HG02884 (cell line): ENCODE measurements around the gene ARHGEF37.
"Not testable (repeated sequence)": the region's sequence is repeated elsewhere in the genome, so short reads cannot be mapped to it uniquely, and the experiment has no call there.

Experiments used
- ATAC-seq: cut with Tn5 transposase; IDR thresholded peaks from one replicate; pipeline ENCODE4 v1.9.1; 2021; ENCODE audit warnings: mild to moderate bottlenecking, moderate library complexity; ENCODE audit not compliant: unreplicated experiment

The ARHGEF37 gene

GRCh38 chr5:149581192-149581861 is at the start of gene ARHGEF37:
TSS of gene ARHGEF37 (plus strand) at chr5:149581498. CDS start at chr5:149597770, 16,272 bp downstream.
- no peak for ATAC-seq

GRCh38 chr5:149532413-149532812 is 48.9 kb upstream of the ARHGEF37 start:
- ATAC-seq = no peak

DNA sequence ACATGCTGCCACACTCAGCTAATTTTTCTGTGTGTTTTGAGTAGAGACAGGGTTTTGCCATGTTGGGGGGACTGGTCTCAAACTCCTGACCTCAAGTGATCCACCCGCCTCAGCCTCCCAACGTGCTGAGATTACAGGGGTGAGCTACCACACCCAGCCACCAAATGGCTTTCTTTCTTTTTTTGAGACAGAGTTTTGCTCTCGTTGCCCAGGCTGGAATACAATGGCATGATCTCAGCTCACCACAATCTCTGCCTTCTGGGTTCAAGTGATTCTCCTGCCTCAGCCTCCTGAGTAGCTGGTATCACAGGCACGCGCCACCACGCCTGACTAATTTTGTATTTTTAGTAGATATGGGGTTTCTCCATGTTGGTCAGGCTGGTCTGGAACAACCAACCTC is 45.5 kb upstream of the ARHGEF37 start:
- not testable (repeated sequence) for ATAC-seq

DNA sequence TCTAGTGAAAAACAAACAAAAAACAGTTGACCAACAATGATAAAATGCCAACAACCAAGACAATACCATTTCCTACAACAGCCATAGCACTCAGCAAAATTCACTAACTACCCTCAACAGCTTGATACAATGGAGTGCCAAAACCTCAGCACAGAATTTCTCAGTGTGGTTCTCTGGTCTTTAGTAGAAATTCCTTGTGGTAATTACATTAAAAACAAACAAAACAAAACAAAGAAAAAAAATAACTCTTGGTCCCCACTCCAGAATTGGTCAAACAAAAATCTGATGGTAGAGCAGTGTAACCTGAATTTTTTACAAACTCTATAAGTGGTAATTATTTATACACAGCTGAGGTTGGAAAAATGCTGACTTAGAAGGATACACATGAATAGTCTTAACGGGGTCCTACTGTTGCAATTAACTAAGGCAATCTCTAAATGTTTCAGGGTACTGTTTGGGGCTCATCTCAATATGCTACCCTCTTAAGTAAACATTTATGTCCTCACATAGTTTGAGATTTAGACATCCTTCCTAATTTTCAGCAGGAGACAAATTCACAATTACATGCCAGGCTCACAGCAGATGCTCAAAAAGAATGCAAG is 43.8 kb upstream of the ARHGEF37 start:
- no peak for ATAC-seq

- ATAC-seq = no peak
These were observed 41.2 kb upstream of the ARHGEF37 start for GRCh38 chr5:149540089-149540488.

DNA sequence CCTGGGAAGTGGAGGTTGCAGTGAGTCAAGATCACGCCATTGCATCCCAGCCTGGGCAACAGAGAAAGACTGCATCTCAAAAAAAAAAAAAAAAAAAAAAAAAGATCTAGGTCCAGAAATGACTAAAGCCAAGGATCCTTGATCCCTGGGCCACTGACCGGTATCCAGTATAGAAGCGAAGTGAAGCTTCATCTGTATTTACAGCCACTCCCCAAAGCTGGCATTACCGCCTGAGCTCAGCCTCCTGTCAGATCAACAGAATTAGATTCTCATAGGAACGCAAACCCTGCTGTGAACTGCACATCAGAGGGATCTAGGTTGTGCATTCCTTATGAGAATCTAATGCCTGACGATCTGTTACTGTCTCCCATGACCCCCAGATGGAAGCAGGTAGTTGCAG is 39.4 kb upstream of the ARHGEF37 start:
- no peak for ATAC-seq

DNA sequence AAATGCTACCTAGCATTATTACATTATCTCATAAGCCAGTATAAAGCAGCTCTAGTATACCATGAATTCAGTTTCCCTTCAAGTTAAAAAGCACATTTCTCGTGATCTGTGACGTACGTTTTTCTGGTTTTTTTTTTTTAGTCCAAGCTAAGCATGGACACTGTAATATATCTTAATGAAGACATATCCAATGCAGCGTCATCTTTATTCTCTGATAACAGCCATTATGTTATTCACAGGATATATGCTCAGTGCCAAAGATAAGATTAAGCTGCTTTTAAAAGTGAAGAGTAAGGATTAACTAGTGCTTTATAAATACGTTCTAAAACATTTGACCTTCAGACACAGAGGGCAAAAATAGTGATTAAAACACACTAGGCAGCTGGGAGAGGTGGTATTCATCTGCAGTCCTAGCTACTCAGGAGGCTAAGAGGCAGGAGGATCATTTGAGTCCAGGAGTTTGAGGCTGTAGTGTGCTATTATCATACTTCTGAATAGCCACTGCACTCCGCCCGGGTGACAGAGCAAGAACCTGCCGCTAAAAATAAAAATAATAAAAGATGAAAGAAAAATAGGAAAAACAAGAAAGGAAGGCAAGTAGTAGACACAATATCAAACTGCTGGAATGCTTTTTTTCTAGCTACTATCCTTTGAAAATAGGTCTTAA is 37.8 kb upstream of the ARHGEF37 start:
- ATAC-seq = no peak

DNA sequence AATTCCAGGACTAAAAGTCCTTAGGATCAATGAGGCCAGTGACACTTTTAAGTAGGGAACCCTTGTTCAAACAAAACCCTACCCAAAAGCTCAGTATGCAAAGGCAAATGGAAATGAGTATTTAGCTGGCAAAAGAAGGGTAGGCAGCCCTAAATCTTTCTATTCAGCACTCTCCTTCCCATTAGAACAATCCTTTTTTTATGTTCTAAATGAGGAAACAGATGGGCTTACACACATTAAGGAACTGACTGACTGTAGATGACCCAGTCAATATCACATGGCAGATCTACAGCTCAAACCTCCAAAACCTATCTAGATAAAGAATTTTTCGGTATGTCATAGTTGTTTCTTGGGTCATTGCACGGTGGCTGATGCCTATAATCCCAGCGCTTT is 37.3 kb upstream of the ARHGEF37 start:
- ATAC-seq = no peak

- ATAC-seq = no peak
These were observed 36.0 kb upstream of the ARHGEF37 start for GRCh38 chr5:149545327-149545726.

- ATAC-seq = no peak
These were observed 34.3 kb upstream of the ARHGEF37 start for GRCh38 chr5:149546974-149547373.

- no peak for ATAC-seq
These were observed 31.6 kb upstream of the ARHGEF37 start for GRCh38 chr5:149549461-149550267.

DNA sequence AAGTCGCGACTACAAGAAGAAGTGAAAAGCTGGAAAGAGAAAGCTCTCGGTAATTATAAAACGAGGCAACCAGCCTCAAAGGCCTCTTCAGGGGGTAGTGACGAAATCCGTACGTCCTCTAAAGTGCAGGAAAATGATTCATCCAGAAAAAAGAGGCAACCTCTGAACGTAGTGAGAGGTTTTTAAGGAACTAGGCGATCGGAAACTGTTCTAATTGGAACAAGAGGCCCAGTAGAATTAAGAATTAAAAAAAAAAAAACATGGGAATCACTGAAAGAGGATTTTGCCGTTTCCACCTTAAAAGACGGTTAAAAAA is 31.1 kb upstream of the ARHGEF37 start:
- no peak for ATAC-seq

- peak; percentile 2 for ATAC-seq
These were observed 30.6 kb upstream of the ARHGEF37 start for GRCh38 chr5:149550594-149551226.

GRCh38 chr5:149551227-149552037 is 29.9 kb upstream of the ARHGEF37 start, which contains the start of gene CSNK1A1:
TSS of gene CSNK1A1 (minus strand) at chr5:149551439. CDS start at chr5:149550964, 475 bp downstream.
- peak; percentile 87 for ATAC-seq

DNA sequence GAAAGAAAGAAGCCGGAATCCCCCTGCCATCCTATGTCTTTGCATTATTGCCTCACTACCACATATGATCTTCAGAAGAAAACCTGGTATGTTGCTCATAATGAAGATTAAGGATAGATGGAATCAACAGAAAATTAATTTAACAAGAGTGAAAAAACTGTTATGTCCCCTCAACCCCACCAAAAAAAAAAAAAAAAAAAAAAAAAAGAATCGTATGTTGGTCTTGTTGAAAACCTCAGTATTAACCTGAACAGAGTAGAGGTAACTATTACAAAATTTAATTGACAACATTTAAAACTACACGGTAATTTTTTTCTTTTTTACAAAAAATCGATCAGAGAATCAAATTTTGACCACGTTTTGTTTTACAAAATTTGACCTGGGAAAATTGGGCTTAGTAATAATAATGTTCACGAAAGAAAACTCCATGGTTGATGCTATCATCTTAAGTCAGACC is 29.2 kb upstream of the ARHGEF37 start:
- ATAC-seq = no peak

DNA sequence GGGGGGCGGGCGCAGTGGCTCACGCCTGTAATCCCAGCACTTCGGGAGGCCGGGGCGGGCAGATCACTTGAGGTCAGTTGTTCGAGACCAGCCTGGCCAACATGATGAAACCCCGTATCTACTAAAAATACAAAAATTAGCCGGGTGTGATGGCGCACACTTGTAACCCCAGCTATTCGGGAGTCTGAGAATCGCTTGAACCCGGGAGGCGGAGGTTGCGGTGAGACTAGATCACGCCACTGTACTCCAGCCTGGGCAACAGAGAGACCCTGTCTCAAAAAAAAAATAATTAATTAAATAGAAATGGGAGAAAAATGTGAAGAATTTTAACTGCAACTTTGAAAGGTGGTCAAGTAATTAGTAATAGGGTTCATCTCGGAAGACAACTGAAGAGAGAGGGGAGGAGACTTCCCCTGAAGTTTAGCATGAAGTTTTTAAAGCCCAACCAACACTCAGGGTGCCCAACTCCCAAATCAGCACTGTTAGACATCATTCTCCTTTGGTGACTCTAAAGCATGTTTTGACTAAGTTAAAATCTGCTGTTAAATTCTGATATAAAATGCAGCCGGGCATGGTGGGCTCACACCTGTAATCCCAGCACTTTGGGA is 28.6 kb upstream of the ARHGEF37 start:
- no peak for ATAC-seq

GRCh38 chr5:149559706-149560105 is 21.6 kb upstream of the ARHGEF37 start:
- ATAC-seq = no peak

GRCh38 chr5:149561848-149562247 is 19.4 kb upstream of the ARHGEF37 start:
- ATAC-seq = no peak

GRCh38 chr5:149563466-149563865 is 17.8 kb upstream of the ARHGEF37 start:
- ATAC-seq = no peak
